Calu3 (cell line): ENCODE results near the gene SDHC. TPM values are rescaled to one million over a fixed set of nuclear protein-coding genes. Genes with fewer than 3 reads are reported as not detected.

ENCODE experiments used
- Bru-seq: library from RNA; stranded (reverse); fragments of 400-500 nt; gene quantifications from one replicate; lab custom pipeline; 2021; lab: Mats Ljungman, UMichigan
- BruChase-seq, 2 experiments: library from RNA; stranded (reverse); fragments of 400-500 nt; gene quantifications; one replicate each; lab custom pipeline; 2021; lab: Mats Ljungman, UMichigan
- BruUV-seq: library from RNA; stranded (reverse); fragments of 400-500 nt; replicated peaks from 2 replicates; lab custom pipeline; 2021; lab: Mats Ljungman, UMichigan
- CTCF ChIA-PET: fragments of 300-600 bp; sonication (Branson Sonifier 250); formaldehyde crosslinking; loops from one replicate; lab custom pipeline; 2022; ENCODE audit warnings: antibody characterized with exemption; lab: Charles Lee
- DNase-seq: peaks from one replicate; pipeline ENCODE4 v3.0.0; 2022
- H3K27ac Mint-ChIP-seq: one replicate; pipeline ENCODE4 v1.8.0; 2022; ENCODE audit warnings: mixed read lengths; ENCODE audit not compliant: unreplicated experiment
- H3K27me3 Mint-ChIP-seq: one replicate; pipeline ENCODE4 v1.8.0; 2022; ENCODE audit warnings: mixed read lengths; ENCODE audit not compliant: unreplicated experiment
- H3K36me3 Mint-ChIP-seq: one replicate; pipeline ENCODE4 v1.8.0; 2022; ENCODE audit warnings: mild to moderate bottlenecking, moderate library complexity, mixed read lengths; ENCODE audit not compliant: insufficient read depth, unreplicated experiment
- H3K4me1 Mint-ChIP-seq: one replicate; pipeline ENCODE4 v1.8.0; 2022; ENCODE audit warnings: mild to moderate bottlenecking, low read depth, mixed read lengths; ENCODE audit not compliant: unreplicated experiment
- H3K4me3 Mint-ChIP-seq: one replicate; pipeline ENCODE4 v1.8.0; 2022; ENCODE audit warnings: mild to moderate bottlenecking, low read depth, moderate library complexity, mixed read lengths; ENCODE audit not compliant: unreplicated experiment
- H3K9me3 Mint-ChIP-seq: one replicate; pipeline ENCODE4 v1.8.0; 2022; ENCODE audit warnings: low read depth, mixed read lengths; ENCODE audit not compliant: unreplicated experiment
- intact Hi-C: fragments of 100-400 bp; cut with micrococcal nuclease; formaldehyde crosslinking; loops from one replicate; pipeline ENCODE4 v1.10.0; 2022; ENCODE audit not compliant: unreplicated experiment
- long read RNA-seq: library from polyadenylated mRNA; stranded (forward); transcript quantifications from one replicate; pipeline ENCODE4 v2.0.0, GENCODE V29; 2022
- total RNA-seq: library from RNA; stranded (reverse); gene quantifications from 2 replicates; pipeline ENCODE4 v1.2.3, GENCODE V29; 2022
- TF ChIP-seq, protein P1 (sequence below): fragments of 200-600 bp; IDR thresholded peaks from one replicate; pipeline ENCODE4 v1.8.0; 2022; ENCODE audit warnings: antibody characterized with exemption; ENCODE audit not compliant: unreplicated experiment

SDHC gene, protein sequence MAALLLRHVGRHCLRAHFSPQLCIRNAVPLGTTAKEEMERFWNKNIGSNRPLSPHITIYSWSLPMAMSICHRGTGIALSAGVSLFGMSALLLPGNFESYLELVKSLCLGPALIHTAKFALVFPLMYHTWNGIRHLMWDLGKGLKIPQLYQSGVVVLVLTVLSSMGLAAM
- total RNA-seq (242 and 245 TPM in 2 replicates), Bru-seq, nascent RNA (percentile 84 among the genes with signal in this experiment), BruChase-seq, experiment 1, labeled RNA remaining after a 6-hour chase (percentile 88 among the genes with signal in this experiment), BruChase-seq, experiment 2, labeled RNA remaining after a 2-hour chase (percentile 85 among the genes with signal in this experiment)
- long read RNA-seq, full-length matches to known transcripts = 22 of 56 reads
- long read RNA-seq, partial matches to known transcripts = 26 of 56 reads
- long read RNA-seq, other reads (novel, unspliced or antisense) = 8 of 56 reads

- DNase-seq = peak; percentile 93
- Mint-ChIP-seq H3K9me3 (no peaks in the 10 kb centered on the region), H3K36me3 (peaks cover 28% of the 10 kb centered on the region), H3K27ac (peak within 1 kb of the TSS; percentile 94), H3K27me3 (peaks cover 14% of the 10 kb centered on the region), H3K4me1 (peaks cover 17% of the 10 kb centered on the region), H3K4me3 (peak within 1 kb of the TSS; percentile 94)
- BruUV-seq = TSS peak; percentile 60
- CTCF ChIA-PET = interaction anchor here (0.6 to 2.1 kb wide), 5 partner anchors 11 to 145 kb away, joined by 3 to 7 read pairs (median 4); partner anchors contain the start of gene PCP4L1
- TF ChIP-seq, protein P1, sequence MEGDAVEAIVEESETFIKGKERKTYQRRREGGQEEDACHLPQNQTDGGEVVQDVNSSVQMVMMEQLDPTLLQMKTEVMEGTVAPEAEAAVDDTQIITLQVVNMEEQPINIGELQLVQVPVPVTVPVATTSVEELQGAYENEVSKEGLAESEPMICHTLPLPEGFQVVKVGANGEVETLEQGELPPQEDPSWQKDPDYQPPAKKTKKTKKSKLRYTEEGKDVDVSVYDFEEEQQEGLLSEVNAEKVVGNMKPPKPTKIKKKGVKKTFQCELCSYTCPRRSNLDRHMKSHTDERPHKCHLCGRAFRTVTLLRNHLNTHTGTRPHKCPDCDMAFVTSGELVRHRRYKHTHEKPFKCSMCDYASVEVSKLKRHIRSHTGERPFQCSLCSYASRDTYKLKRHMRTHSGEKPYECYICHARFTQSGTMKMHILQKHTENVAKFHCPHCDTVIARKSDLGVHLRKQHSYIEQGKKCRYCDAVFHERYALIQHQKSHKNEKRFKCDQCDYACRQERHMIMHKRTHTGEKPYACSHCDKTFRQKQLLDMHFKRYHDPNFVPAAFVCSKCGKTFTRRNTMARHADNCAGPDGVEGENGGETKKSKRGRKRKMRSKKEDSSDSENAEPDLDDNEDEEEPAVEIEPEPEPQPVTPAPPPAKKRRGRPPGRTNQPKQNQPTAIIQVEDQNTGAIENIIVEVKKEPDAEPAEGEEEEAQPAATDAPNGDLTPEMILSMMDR = no peak
- intact Hi-C loops = no loop called here
Observed at GRCh38 chr1:161314201-161314981, at the start of gene SDHC. Gene SDHC (plus strand): TSS chr1:161314381. CDS start chr1:161314406, 25 bp downstream.

DNA sequence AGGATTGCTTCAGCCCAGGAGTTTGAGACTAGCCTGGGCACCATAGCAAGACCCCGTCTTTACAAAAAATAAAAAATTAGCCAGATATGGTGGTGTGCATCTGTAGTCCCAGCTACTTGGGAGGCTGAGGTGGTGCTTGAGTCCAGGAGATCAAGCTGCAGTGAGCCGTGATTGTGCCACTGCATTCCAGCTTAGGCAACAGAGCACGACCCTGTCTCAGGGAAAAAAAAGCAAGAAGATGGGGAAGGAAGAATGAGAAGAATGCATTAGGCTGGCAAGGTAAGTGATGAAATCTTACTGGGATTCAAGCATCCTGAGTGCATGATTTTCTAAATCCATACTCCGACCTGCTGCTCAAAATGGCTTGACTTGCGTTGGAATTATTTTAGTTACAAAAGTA lies 48.9 kb upstream of the SDHC start:
- CTCF ChIA-PET = interaction anchor here (1.2 kb wide), 1 partner anchor 18 kb away, joined by 3 read pairs; no protein-coding TSS in a partner anchor
- Mint-ChIP-seq H3K27me3 (peaks cover 58% of the 10 kb centered on the region), H3K4me3 (no peak overlapping the region), H3K27ac (no peak overlapping the region), H3K9me3 (no peaks in the 10 kb centered on the region), H3K4me1 (peaks cover 13% of the 10 kb centered on the region), H3K36me3 (no peaks in the 10 kb centered on the region)
- no TSS peak for BruUV-seq
- TF ChIP-seq, protein P1 = no peak
- intact Hi-C loops = no loop called here
- DNase-seq = no peak

- TF ChIP-seq, protein P1 = no peak
- no peak for DNase-seq
- peaks cover 49% of the 10 kb centered on the region for H3K27me3 Mint-ChIP-seq
- H3K4me1 Mint-ChIP-seq = peaks cover 4% of the 10 kb centered on the region
- no peaks in the 10 kb centered on the region for H3K9me3 Mint-ChIP-seq
- intact Hi-C loops = no loop called here
- no peak overlapping the region for H3K27ac Mint-ChIP-seq
- no peaks in the 10 kb centered on the region for H3K36me3 Mint-ChIP-seq
- no TSS peak for BruUV-seq
- CTCF ChIA-PET = interaction anchor here (1.2 kb wide), 1 partner anchor 19 kb away, joined by 3 read pairs; no protein-coding TSS in a partner anchor
- no peak overlapping the region for H3K4me3 Mint-ChIP-seq
Observed at GRCh38 chr1:161266202-161266601, 48.0 kb upstream of the SDHC start.

DNA sequence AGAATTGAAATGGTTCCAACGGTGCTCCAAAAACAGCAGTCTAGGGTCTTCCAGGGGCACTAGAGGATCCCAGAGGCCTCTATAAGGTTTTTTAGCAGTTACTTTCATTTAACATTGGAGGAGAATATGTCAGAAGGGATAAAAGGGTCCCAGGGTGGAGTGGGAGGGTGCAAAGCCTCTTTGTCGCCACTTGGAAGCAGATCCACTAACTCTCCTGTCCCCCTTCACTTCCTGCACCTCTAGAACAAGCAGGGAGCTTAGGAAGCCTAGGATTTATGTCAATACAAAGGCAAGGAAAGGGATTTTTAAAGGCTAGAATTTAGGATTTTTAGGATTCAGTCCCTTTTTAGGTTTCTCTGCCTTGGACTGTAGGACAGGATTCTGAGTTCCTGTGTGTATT lies 47.3 kb upstream of the SDHC start:
- DNase-seq = no peak
- TF ChIP-seq, protein P1 = no peak
- BruUV-seq = no TSS peak
- CTCF ChIA-PET = no interaction called here
- Mint-ChIP-seq H3K4me3 (no peak overlapping the region), H3K27me3 (peaks cover 43% of the 10 kb centered on the region), H3K9me3 (no peaks in the 10 kb centered on the region), H3K4me1 (no peaks in the 10 kb centered on the region), H3K36me3 (no peaks in the 10 kb centered on the region), H3K27ac (no peak overlapping the region)
- intact Hi-C loops = no loop called here
